HCT116 (cell line): Measurements from ENCODE around the gene CRAT. TPM values are rescaled to one million over a fixed set of nuclear protein-coding genes. Genes with fewer than 3 reads are reported as not detected.

Experiments used
- ATAC-seq: fragments of 200-7000 bp; cut with Tn5 transposase; 2 replicates; pipeline ENCODE4 v1.9.1; 2020; ENCODE audit warnings: mild to moderate bottlenecking, moderate library complexity
- BruUV-seq: library from RNA; stranded (reverse); fragments of 400-500 nt; replicated peaks from 2 replicates; lab custom pipeline; 2021; lab: Mats Ljungman, UMichigan
- CTCF ChIA-PET: fragments of 300-600 bp; sonication (Branson Sonifier 250); formaldehyde crosslinking; loops from one replicate; lab custom pipeline; 2021; ENCODE audit warnings: antibody characterized with exemption; lab: Charles Lee
- POLR2A ChIA-PET: fragments of 300-600, 350-600 bp; sonication (Branson Sonifier 250); formaldehyde crosslinking; loops from one replicate; lab custom pipeline; 2021; ENCODE audit warnings: antibody characterized with exemption; lab: Charles Lee
- RAD21 ChIA-PET, 2 experiments: fragments of 300-600 bp; sonication (Branson Sonifier 250); formaldehyde crosslinking; loops; one replicate each; lab custom pipeline; 2023; ENCODE audit warnings: low total read pairs in 2 of 2; ENCODE audit not compliant: uncharacterized antibody in 2 of 2, unreplicated experiment in 2 of 2, low non-redundant PET in 1 of 2; lab: Charles Lee
- DNase-seq: peaks from one replicate; pipeline ENCODE4 v3.0.0-alpha.2; 2010; ENCODE audit warnings: low read depth, low spot score
- H2AFZ ChIP-seq: fragments of 200-600 bp; shearing (Covaris generic), sonication (generic); 2 replicates; pipeline ENCODE4 v1.6.1; 2017; ENCODE audit warnings: low read depth, mixed run types, mixed read lengths, antibody characterized with exemption, low read length; ENCODE audit not compliant: poor library complexity, severe bottlenecking
- H3K27ac ChIP-seq: 2 replicates; pipeline ENCODE4 v1.5.1; 2012; ENCODE audit warnings: low read depth, low read length
- H3K27me3 ChIP-seq: fragments of 200-600 bp; sonication (generic); 2 replicates; pipeline ENCODE4 v1.6.1; 2016; ENCODE audit warnings: mixed run types, low read length, mixed read lengths; ENCODE audit not compliant: insufficient read depth
- H3K36me3 ChIP-seq, 2 experiments: fragments of 200-500 bp in 1 of 2; fragments of 200-600 bp in 1 of 2; sonication (Bioruptor generic) in 1 of 2; sonication (generic) in 1 of 2; 2 replicates each; pipeline versions ENCODE4 v1.5.1 to v1.6.1; 2014 to 2016; ENCODE audit warnings: low read length in 2 of 2, inconsistent platforms in 1 of 2, mixed read lengths in 1 of 2, mixed run types in 1 of 2; ENCODE audit not compliant: insufficient read depth in 2 of 2, control insufficient read depth in 1 of 2
- H3K4me1 ChIP-seq, 2 experiments: fragments of 200-600 bp in 1 of 2; sonication (generic) in 1 of 2; 2 replicates each; pipeline versions ENCODE4 v1.5.1 to v1.6.1; 2012 to 2017; ENCODE audit warnings: low read length in 2 of 2, inconsistent platforms in 1 of 2, mild to moderate bottlenecking in 1 of 2, mixed read lengths in 1 of 2, mixed run types in 1 of 2, moderate library complexity in 1 of 2; ENCODE audit not compliant: insufficient read depth in 2 of 2, control insufficient read depth in 1 of 2
- H3K4me2 ChIP-seq: fragments of 200-600 bp; sonication (generic); 2 replicates; pipeline ENCODE4 v1.6.1; 2017; ENCODE audit warnings: mixed run types, low read length, mixed read lengths
- H3K4me3 ChIP-seq, 2 experiments: fragments of 200-600 bp in 1 of 2; sonication (generic) in 1 of 2; replicated peaks in 1 of 2; 2 replicates each; pipeline ENCODE4 v1.5.1; 2011 to 2016; ENCODE audit warnings: low read length in 2 of 2, control low read depth in 1 of 2, low read depth in 1 of 2, mild to moderate bottlenecking in 1 of 2, mixed read lengths in 1 of 2, mixed run types in 1 of 2
- H3K79me2 ChIP-seq: fragments of 200-600 bp; sonication (generic); 2 replicates; pipeline ENCODE4 v1.6.1; 2017; ENCODE audit warnings: mild to moderate bottlenecking, mixed run types, low read length, moderate library complexity, mixed read lengths; ENCODE audit not compliant: insufficient read depth
- H3K9ac ChIP-seq: fragments of 200-600 bp; sonication (generic); 2 replicates; pipeline ENCODE4 v1.6.1; 2016; ENCODE audit warnings: low read length, mixed read lengths
- H3K9me2 ChIP-seq: fragments of 200-600 bp; sonication (generic), shearing (Covaris generic); 2 replicates; pipeline ENCODE4 v1.6.1; 2017; ENCODE audit warnings: mixed run types, mild to moderate bottlenecking, moderate library complexity; ENCODE audit not compliant: insufficient read depth
- H3K9me3 ChIP-seq, 2 experiments: fragments of 200-500 bp in 1 of 2; fragments of 200-600 bp in 1 of 2; sonication (Bioruptor generic) in 1 of 2; sonication (generic) in 1 of 2; 2 replicates each; pipeline ENCODE4 v1.6.1; 2014 to 2017; ENCODE audit warnings: low read length in 2 of 2, mixed read lengths in 2 of 2, inconsistent platforms in 1 of 2, low read depth in 1 of 2, mild to moderate bottlenecking in 1 of 2, mixed run types in 1 of 2, moderate library complexity in 1 of 2; ENCODE audit not compliant: control insufficient read depth in 1 of 2, insufficient read depth in 1 of 2
- H4K20me1 ChIP-seq: fragments of 200-600 bp; sonication (generic), shearing (Covaris generic); 2 replicates; pipeline ENCODE4 v1.6.1; 2017; ENCODE audit warnings: mixed run types, mild to moderate bottlenecking, moderate library complexity; ENCODE audit not compliant: insufficient read depth
- CEBPB ChIP-seq: IDR thresholded peaks from 2 replicates; pipeline ENCODE4 v1.6.1; 2012; ENCODE audit warnings: low read depth
- ELF1 ChIP-seq: IDR thresholded peaks from 2 replicates; pipeline ENCODE4 v1.6.1; 2012; ENCODE audit warnings: low read depth, borderline replicate concordance
- FOSL1 ChIP-seq: IDR thresholded peaks from 2 replicates; pipeline ENCODE4 v1.6.1; 2012; ENCODE audit warnings: low read depth
- POLR2AphosphoS5 ChIP-seq: IDR thresholded peaks from 2 replicates; pipeline ENCODE4 v1.6.1; 2011; ENCODE audit warnings: mild to moderate bottlenecking, low read depth, low read length, moderate library complexity
- SIN3A ChIP-seq: IDR thresholded peaks from 2 replicates; pipeline ENCODE4 v1.6.1; 2012; ENCODE audit warnings: low read depth
- SP1 ChIP-seq: IDR thresholded peaks from 2 replicates; pipeline ENCODE4 v1.6.1; 2012; ENCODE audit warnings: low read depth
- YY1 ChIP-seq: IDR thresholded peaks from 2 replicates; pipeline ENCODE4 v1.6.1; 2011; ENCODE audit warnings: low read length, low read depth, moderate library complexity, mild to moderate bottlenecking; ENCODE audit not compliant: insufficient replicate concordance; ENCODE audit errors: extremely low read depth
- ZNF274 ChIP-seq: fragments of 200-500 bp; sonication (Bioruptor generic); IDR thresholded peaks from 2 replicates; pipeline ENCODE4 v1.6.1; 2014; ENCODE audit warnings: mild to moderate bottlenecking, low read depth, low read length, inconsistent platforms
- intact Hi-C: fragments of 100-400 bp; cut with micrococcal nuclease; formaldehyde crosslinking; loops from 2 replicates; pipeline ENCODE4 v1.10.0; 2022
- total RNA-seq: library from RNA; stranded (reverse); gene quantifications from one replicate; pipeline ENCODE4 v1.2.1, GENCODE V29; 2021; ENCODE audit not compliant: unreplicated experiment
- TF ChIP-seq, protein P1 (sequence below), 3 experiments: fragments of 200-600 bp in 1 of 3; sonication (generic) in 1 of 3; IDR thresholded peaks in 2 of 3; conservative IDR thresholded peaks in 1 of 3; 2 replicates each; pipeline ENCODE4 v1.5.1; 2012 to 2017; ENCODE audit warnings: low read depth in 2 of 3, low read length in 2 of 3, antibody characterized with exemption in 1 of 3, borderline replicate concordance in 1 of 3, control low read depth in 1 of 3, mild to moderate bottlenecking in 1 of 3, mixed read lengths in 1 of 3, mixed run types in 1 of 3, moderate library complexity in 1 of 3; ENCODE audit not compliant: insufficient read depth in 1 of 3
- TF ChIP-seq, protein P2 (sequence below): IDR thresholded peaks from 2 replicates; pipeline ENCODE4 v1.6.1; 2012; ENCODE audit warnings: low read depth

CRAT gene
- total RNA-seq, 1 experiment from 2014 or later, result 29.0 TPM

DNA sequence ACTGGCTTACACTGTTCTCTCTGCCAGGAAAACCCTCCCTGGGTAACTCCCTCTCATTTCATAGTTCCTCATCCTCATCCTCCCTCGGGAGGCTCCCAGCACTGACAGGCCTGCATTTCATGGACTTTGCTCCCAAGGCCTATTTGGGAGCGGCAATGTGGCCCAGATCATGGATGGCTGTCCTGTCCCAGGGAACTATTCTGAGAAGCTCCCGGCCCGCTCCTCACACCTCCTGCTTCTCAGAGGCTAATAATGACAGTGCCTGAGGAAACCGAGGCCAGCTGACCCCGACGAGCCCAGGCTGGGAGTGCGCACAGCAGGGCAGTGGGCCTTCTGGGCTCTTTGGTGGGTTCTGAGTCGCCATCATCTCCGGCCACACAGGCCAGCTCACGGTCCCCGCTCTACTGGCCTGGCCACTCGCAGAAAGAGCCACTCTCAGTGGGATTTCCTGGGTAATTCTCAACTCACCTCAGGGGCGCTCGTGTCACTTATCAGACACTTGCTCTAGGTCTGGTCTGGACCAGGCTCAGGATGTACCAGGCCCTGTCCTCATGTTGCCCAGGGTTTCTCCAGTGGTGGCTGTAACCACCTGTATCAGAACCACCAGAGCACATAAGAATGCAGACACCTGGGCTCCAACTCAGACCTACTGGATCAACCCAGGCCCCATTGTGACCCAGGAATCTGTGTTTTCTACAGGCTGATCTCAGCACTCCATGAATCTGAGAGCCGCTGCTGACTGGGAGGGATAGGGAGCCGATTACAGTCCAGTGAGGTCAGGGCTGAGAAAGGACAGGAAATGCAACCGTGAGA is 31.7 kb downstream of the CRAT start (continued):
- TF ChIP-seq, protein P1, sequence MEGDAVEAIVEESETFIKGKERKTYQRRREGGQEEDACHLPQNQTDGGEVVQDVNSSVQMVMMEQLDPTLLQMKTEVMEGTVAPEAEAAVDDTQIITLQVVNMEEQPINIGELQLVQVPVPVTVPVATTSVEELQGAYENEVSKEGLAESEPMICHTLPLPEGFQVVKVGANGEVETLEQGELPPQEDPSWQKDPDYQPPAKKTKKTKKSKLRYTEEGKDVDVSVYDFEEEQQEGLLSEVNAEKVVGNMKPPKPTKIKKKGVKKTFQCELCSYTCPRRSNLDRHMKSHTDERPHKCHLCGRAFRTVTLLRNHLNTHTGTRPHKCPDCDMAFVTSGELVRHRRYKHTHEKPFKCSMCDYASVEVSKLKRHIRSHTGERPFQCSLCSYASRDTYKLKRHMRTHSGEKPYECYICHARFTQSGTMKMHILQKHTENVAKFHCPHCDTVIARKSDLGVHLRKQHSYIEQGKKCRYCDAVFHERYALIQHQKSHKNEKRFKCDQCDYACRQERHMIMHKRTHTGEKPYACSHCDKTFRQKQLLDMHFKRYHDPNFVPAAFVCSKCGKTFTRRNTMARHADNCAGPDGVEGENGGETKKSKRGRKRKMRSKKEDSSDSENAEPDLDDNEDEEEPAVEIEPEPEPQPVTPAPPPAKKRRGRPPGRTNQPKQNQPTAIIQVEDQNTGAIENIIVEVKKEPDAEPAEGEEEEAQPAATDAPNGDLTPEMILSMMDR (IDR thresholded peaks at IDR 0.05 in 2 of 3, conservative IDR thresholded peaks at IDR 0.05 in 1 of 3; ENCODE audit: borderline replicate concordance in 1 of 3, insufficient read depth in 1 of 3, low read depth in 2 of 3, low read length in 2 of 3), result no peak
- TF ChIP-seq, protein P2, sequence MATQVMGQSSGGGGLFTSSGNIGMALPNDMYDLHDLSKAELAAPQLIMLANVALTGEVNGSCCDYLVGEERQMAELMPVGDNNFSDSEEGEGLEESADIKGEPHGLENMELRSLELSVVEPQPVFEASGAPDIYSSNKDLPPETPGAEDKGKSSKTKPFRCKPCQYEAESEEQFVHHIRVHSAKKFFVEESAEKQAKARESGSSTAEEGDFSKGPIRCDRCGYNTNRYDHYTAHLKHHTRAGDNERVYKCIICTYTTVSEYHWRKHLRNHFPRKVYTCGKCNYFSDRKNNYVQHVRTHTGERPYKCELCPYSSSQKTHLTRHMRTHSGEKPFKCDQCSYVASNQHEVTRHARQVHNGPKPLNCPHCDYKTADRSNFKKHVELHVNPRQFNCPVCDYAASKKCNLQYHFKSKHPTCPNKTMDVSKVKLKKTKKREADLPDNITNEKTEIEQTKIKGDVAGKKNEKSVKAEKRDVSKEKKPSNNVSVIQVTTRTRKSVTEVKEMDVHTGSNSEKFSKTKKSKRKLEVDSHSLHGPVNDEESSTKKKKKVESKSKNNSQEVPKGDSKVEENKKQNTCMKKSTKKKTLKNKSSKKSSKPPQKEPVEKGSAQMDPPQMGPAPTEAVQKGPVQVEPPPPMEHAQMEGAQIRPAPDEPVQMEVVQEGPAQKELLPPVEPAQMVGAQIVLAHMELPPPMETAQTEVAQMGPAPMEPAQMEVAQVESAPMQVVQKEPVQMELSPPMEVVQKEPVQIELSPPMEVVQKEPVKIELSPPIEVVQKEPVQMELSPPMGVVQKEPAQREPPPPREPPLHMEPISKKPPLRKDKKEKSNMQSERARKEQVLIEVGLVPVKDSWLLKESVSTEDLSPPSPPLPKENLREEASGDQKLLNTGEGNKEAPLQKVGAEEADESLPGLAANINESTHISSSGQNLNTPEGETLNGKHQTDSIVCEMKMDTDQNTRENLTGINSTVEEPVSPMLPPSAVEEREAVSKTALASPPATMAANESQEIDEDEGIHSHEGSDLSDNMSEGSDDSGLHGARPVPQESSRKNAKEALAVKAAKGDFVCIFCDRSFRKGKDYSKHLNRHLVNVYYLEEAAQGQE, result no peak
- TF ChIP-seq, all 23 proteins: peak for 0

DNA sequence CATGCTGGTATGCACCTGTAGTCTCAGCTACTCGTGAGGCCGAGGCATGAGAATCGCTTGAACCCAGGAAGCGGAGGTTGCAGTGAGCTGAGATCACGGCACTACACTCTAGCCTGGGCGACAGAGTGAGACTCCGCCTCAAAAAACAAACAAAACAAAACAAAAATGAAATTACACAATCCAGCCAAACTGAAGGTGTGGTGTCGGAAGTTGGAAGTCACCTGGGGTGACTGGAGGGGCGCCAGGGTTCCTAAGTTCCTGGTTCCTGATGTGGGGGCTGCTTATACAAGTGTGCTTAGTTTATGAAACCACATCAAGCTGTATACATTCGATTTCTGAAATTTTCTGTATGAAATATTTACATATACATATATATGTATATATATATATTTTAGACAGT is 33.4 kb downstream of the CRAT start:
- ChIA-PET POLR2A (no interaction called here), CTCF (no interaction called here)
- no peak for TF ChIP-seq POLR2AphosphoS5
- TF ChIP-seq ELF1, result no peak
- TF ChIP-seq, protein P1 (IDR thresholded peaks at IDR 0.05 in 2 of 3, conservative IDR thresholded peaks at IDR 0.05 in 1 of 3; ENCODE audit: borderline replicate concordance in 1 of 3, insufficient read depth in 1 of 3, low read depth in 2 of 3, low read length in 2 of 3), result no peak
- no peak for TF ChIP-seq FOSL1
- no peak for TF ChIP-seq SP1
- TF ChIP-seq ZNF274, result no peak
- no peak for TF ChIP-seq YY1
- no peak for TF ChIP-seq SIN3A
- TF ChIP-seq CEBPB, result no peak
- TF ChIP-seq, protein P2, result no peak

More for the DNA sequence above, 33.4 kb downstream of the CRAT start:
- ATAC-seq (no peak), DNase-seq (no peak)
- H3K4me2 ChIP-seq, result no peak overlapping the region
- RAD21 ChIA-PET, result no interaction called here
- H3K9me2 ChIP-seq, result no peaks in the 10 kb centered on the region
- BruUV-seq, result no TSS peak
- H3K4me3 ChIP-seq, result no peak overlapping the region
- peaks cover 9% of the 10 kb centered on the region for H3K79me2 ChIP-seq
- H2AFZ ChIP-seq, result no peak overlapping the region
- H3K27me3 ChIP-seq, result no peaks in the 10 kb centered on the region
- H3K4me1 ChIP-seq, result peaks cover 10 to 15% of the 10 kb centered on the region in 2 experiments
- H3K9ac ChIP-seq, result no peak overlapping the region
- H3K9me3 ChIP-seq, result no peaks in the 10 kb centered on the region
- H3K36me3 ChIP-seq, result no peaks in the 10 kb centered on the region
- no peaks in the 10 kb centered on the region for H4K20me1 ChIP-seq
- intact Hi-C loops, result no loop called here
- no peak overlapping the region for H3K27ac ChIP-seq
